Kidney (tissue), 22 donors: ENCODE measurements around the gene NINL. TPM values are rescaled to one million over a fixed set of nuclear protein-coding genes. Genes with fewer than 3 reads are reported as not detected.
A peak's percentile ranks its signal among the peaks of the same experiment; 100 is the strongest.
"Not testable (repeated sequence)": the region's sequence is repeated elsewhere in the genome, so short reads cannot be mapped to it uniquely, and the experiment has no call there.

Source experiments
- DNase-seq, 5 donors: peaks; one replicate each; pipeline ENCODE4 v3.0.0-alpha.2; 2013 to 2020
- FAIRE-seq: peaks from 2 replicates; lab custom pipeline; 2012; peaks lifted over from hg19 to GRCh38; lab: Jason Lieb, UNC
- H3K27ac ChIP-seq, 2 donors: one replicate each; pipeline ENCODE4 v1.7.0; 2013; ENCODE audit warnings: low read depth in 2 of 2, low read length in 2 of 2, inconsistent platforms in 1 of 2
- H3K27me3 ChIP-seq: one replicate; pipeline ENCODE4 v1.7.1; 2013; ENCODE audit warnings: low read length, inconsistent platforms; ENCODE audit not compliant: control insufficient read depth, insufficient read depth
- H3K36me3 ChIP-seq, 3 donors: one replicate each; pipeline versions ENCODE4 v1.7.0 to v1.7.1; 2013; ENCODE audit warnings: low read length in 3 of 3, control low read depth in 1 of 3, inconsistent platforms in 1 of 3; ENCODE audit not compliant: insufficient read depth in 3 of 3, control insufficient read depth in 2 of 3
- H3K4me1 ChIP-seq, 3 donors: one replicate each; pipeline versions ENCODE4 v1.7.0 to v1.7.1; 2013; ENCODE audit warnings: low read length in 3 of 3, inconsistent platforms in 1 of 3, low read depth in 1 of 3; ENCODE audit not compliant: control insufficient read depth in 2 of 3, insufficient read depth in 2 of 3
- H3K4me3 ChIP-seq, 3 donors: one replicate each; pipeline versions ENCODE4 v1.7.0 to v1.8.1; 2013; ENCODE audit warnings: low read length in 3 of 3, control low read depth in 1 of 3, inconsistent platforms in 1 of 3
- H3K9ac ChIP-seq, 3 donors: one replicate each; pipeline versions ENCODE4 v1.7.0 to v1.7.1; 2013; ENCODE audit warnings: low read length in 3 of 3, control low read depth in 1 of 3, inconsistent platforms in 1 of 3
- H3K9me3 ChIP-seq, 3 donors: one replicate each; pipeline versions ENCODE4 v1.7.0 to v1.7.1; 2013; ENCODE audit warnings: low read length in 3 of 3, control low read depth in 1 of 3, inconsistent platforms in 1 of 3; ENCODE audit not compliant: control insufficient read depth in 2 of 3, insufficient read depth in 1 of 3
- CTCF ChIP-seq: IDR thresholded peaks from 3 replicates; pipeline ENCODE4 v1.5.1; 2012; ENCODE audit warnings: mild to moderate bottlenecking, moderate library complexity, borderline replicate concordance; ENCODE audit not compliant: insufficient read depth; ENCODE audit errors: extremely low read depth
- intact Hi-C: fragments of 100-400 bp; cut with DNase I; formaldehyde crosslinking; loops from one replicate; pipeline ENCODE4 v1.11.1; 2022
- long read RNA-seq, 10 donors: library from polyadenylated mRNA in 1 of 10; unstranded in 1 of 10; transcript quantifications; one replicate each; pipeline ENCODE4 v2.0.0 and lab custom pipeline, GENCODE V29; 2021 to 2026
- polyA plus RNA-seq: library from polyadenylated mRNA; stranded (reverse); fragments of 350-450 nt; fragmentation: Illumina TruSeq; extraction: RNeasy Lipid Tissue Mini Kit (QIAGEN cat#74804); gene quantifications from one replicate; pipeline ENCODE4 v1.2.3, GENCODE V29; 2014; ENCODE audit warnings: low read depth, low replicate concordance; ENCODE audit not compliant: insufficient read depth
- total RNA-seq: library from RNA; stranded (reverse); fragmentation: NEBNext Ultra II Directional; extraction: Animal tissue kit (Norgen Biotek cat#: 25700); gene quantifications from one replicate; pipeline ENCODE4 v1.2.1, GENCODE V29; 2021
- donor health status: control.
- donor health status: control.
- donor health status: control.
- donor health status: control.
- donor health status: control.
- donor health status: DM: yes; HTN: yes; CAD: no.
- donor health status: Normal renal cell carcinoma (clear cell type).

Gene NINL
- total RNA-seq = 25.2 TPM
- polyA plus RNA-seq = 23.4 TPM
- long read RNA-seq, donor 1, partial matches to known transcripts = 0 of 1 reads
- long read RNA-seq, donor 1, other reads (novel, unspliced or antisense) = 0 of 1 reads
- long read RNA-seq, donor 2, partial matches to known transcripts = 38 of 38 reads
- long read RNA-seq, donor 2, other reads (novel, unspliced or antisense) = 0 of 38 reads
- long read RNA-seq, donor 3, partial matches to known transcripts = 7 of 8 reads
- long read RNA-seq, donor 3, other reads (novel, unspliced or antisense) = 0 of 8 reads
- long read RNA-seq, donor 4, partial matches to known transcripts = 17 of 17 reads
- long read RNA-seq, donor 4, other reads (novel, unspliced or antisense) = 0 of 17 reads
- long read RNA-seq, donor 5 = 0 reads
- long read RNA-seq, donor 6 = 0 reads
- long read RNA-seq, donor 7, full-length matches to known transcripts = 6 of 30 reads
- long read RNA-seq, donor 7, partial matches to known transcripts = 13 of 30 reads
- long read RNA-seq, donor 7, other reads (novel, unspliced or antisense) = 11 of 30 reads
- long read RNA-seq, donor 8, partial matches to known transcripts = 0 of 2 reads
- long read RNA-seq, donor 8, other reads (novel, unspliced or antisense) = 0 of 2 reads
- long read RNA-seq, donor 9, partial matches to known transcripts = 12 of 12 reads
- long read RNA-seq, donor 9, other reads (novel, unspliced or antisense) = 0 of 12 reads
- long read RNA-seq, donor 10, full-length matches to known transcripts = 2 of 10 reads
- long read RNA-seq, donor 10, partial matches to known transcripts = 8 of 10 reads
- long read RNA-seq, donor 10, other reads (novel, unspliced or antisense) = 0 of 10 reads

GRCh38 chr20:25584905-25585704, at the start of gene NINL:
NINL (minus strand) TSS chr20:25585531; CDS start chr20:25526587, 58,944 bp downstream.
- Histone ChIP-seq H3K36me3 (no peaks in the 10 kb centered on the region), H3K27me3 (no peaks in the 10 kb centered on the region), H3K4me3 (peak within 1 kb of the TSS; percentile 60 to 92 (median 85)), H3K4me1 (peaks cover 0 to 9% (median 0%) of the 10 kb centered on the region in 3 donors), H3K9ac (peak within 1 kb of the TSS; percentile 37 to 98 (median 50)), H3K27ac (peak within 1 kb of the TSS; percentile 57 to 87), H3K9me3 (no peaks in the 10 kb centered on the region)
- FAIRE-seq (no peak), DNase-seq (peak; percentile 83 to 93 (median 85))
- no peak for TF ChIP-seq CTCF
- intact Hi-C loops = no loop called here

GRCh38 chr20:25632940-25633790, 47.8 kb upstream of the NINL start:
- FAIRE-seq (no peak), DNase-seq (no peak)
- Histone ChIP-seq H3K9me3 (peaks cover 0 to 4% (median 0%) of the 10 kb centered on the region in 3 donors), H3K4me1 (no peaks in the 10 kb centered on the region), H3K4me3 (no peak overlapping the region), H3K27ac (no peak overlapping the region), H3K36me3 (peaks cover 0 to 6% (median 0%) of the 10 kb centered on the region in 3 donors), H3K27me3 (no peaks in the 10 kb centered on the region), H3K9ac (no peak overlapping the region)
- intact Hi-C loops = no loop called here
- TF ChIP-seq CTCF = no peak

GRCh38 chr20:25630615-25631014, 45.3 kb upstream of the NINL start:
- H3K27ac ChIP-seq, H3K9ac ChIP-seq, FAIRE-seq, intact Hi-C loops, H3K4me1 ChIP-seq, DNase-seq, H3K27me3 ChIP-seq, H3K9me3 ChIP-seq, H3K36me3 ChIP-seq, H3K4me3 ChIP-seq: not testable (repeated sequence)
